Measurements from ENCODE around the gene CDH4.

- TF ChIP-seq, protein P1, sequence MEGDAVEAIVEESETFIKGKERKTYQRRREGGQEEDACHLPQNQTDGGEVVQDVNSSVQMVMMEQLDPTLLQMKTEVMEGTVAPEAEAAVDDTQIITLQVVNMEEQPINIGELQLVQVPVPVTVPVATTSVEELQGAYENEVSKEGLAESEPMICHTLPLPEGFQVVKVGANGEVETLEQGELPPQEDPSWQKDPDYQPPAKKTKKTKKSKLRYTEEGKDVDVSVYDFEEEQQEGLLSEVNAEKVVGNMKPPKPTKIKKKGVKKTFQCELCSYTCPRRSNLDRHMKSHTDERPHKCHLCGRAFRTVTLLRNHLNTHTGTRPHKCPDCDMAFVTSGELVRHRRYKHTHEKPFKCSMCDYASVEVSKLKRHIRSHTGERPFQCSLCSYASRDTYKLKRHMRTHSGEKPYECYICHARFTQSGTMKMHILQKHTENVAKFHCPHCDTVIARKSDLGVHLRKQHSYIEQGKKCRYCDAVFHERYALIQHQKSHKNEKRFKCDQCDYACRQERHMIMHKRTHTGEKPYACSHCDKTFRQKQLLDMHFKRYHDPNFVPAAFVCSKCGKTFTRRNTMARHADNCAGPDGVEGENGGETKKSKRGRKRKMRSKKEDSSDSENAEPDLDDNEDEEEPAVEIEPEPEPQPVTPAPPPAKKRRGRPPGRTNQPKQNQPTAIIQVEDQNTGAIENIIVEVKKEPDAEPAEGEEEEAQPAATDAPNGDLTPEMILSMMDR (IDR thresholded peaks at IDR 0.05), result no peak
- no peak for TF ChIP-seq POLR2AphosphoS5 (IDR thresholded peaks at IDR 0.05)
- no peak for TF ChIP-seq POLR2A (IDR thresholded peaks at IDR 0.05)
Observed at GRCh38 chr20:61644378-61645076, 392.5 kb downstream of the CDH4 start.
